NT2/D1 (cell line): ENCODE measurements around the gene BFSP2.
"Not testable (repeated sequence)": the region's sequence is repeated elsewhere in the genome, so short reads cannot be mapped to it uniquely, and the experiment has no call there.

Experiments used
- DNase-seq: peaks from one replicate; pipeline ENCODE4 v3.0.0-alpha.2; 2011; ENCODE audit warnings: low read depth, low spot score
- H3K27me3 ChIP-seq: 2 replicates; pipeline ENCODE4 v1.6.0; 2011; ENCODE audit warnings: mild to moderate bottlenecking; ENCODE audit not compliant: insufficient read length, insufficient read depth
- H3K36me3 ChIP-seq: 2 replicates; pipeline ENCODE4 v1.6.1; 2011; ENCODE audit warnings: mild to moderate bottlenecking, low read length, mixed read lengths; ENCODE audit not compliant: insufficient read depth, insufficient read length
- H3K4me1 ChIP-seq: 2 replicates; pipeline ENCODE4 v1.5.1; 2011; ENCODE audit not compliant: insufficient read depth, insufficient read length
- H3K4me3 ChIP-seq: 2 replicates; pipeline ENCODE4 v1.5.1; 2011; ENCODE audit warnings: low read depth; ENCODE audit not compliant: insufficient read length
- H3K9ac ChIP-seq: 2 replicates; pipeline ENCODE4 v1.6.0; 2011; ENCODE audit warnings: low read depth; ENCODE audit not compliant: insufficient read length
- H3K9me3 ChIP-seq: 2 replicates; pipeline ENCODE4 v1.5.1; 2011; ENCODE audit warnings: mild to moderate bottlenecking, low read length; ENCODE audit not compliant: insufficient read depth
- SUZ12 ChIP-seq: IDR thresholded peaks from 2 replicates; pipeline ENCODE4 v1.6.1; 2011; ENCODE audit not compliant: insufficient read length, insufficient read depth; ENCODE audit errors: extremely low read depth
- YY1 ChIP-seq: IDR thresholded peaks from 2 replicates; pipeline ENCODE4 v1.6.1; 2011; ENCODE audit not compliant: insufficient read length, insufficient read depth
- ZNF274 ChIP-seq: IDR thresholded peaks from 2 replicates; pipeline ENCODE4 v1.6.1; 2011; ENCODE audit warnings: mild to moderate bottlenecking, low read depth, low read length

Gene BFSP2

DNA sequence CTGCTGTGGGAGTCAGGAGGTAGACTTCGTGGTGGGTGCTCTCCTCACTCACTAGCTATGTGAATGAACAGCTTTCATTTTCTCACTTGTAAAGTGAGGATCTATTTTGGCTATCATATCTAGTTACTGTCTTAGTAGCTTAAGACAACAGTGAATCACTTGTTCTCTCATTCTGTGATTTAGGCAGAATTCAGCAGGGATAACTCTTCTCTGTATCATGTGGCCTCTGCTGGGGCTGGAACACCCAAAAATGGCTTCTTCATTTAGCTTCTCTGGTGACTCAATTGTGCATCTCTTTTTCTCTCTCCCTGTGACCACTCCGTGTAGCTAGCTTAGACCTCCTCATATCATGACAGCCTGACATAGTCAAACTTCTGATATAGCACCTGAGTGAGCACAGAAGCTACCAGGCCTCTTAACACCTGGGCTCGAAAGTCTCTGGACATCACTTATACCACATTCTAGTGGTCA is 68.4 kb downstream of the BFSP2 start:
- no peak for DNase-seq
- H3K36me3 ChIP-seq = no peaks in the 10 kb centered on the region
- TF ChIP-seq ZNF274 = no peak
- TF ChIP-seq YY1 = no peak
- no peak for TF ChIP-seq SUZ12
- peaks cover 6% of the 10 kb centered on the region for H3K4me1 ChIP-seq
- H3K9ac ChIP-seq = no peak overlapping the region
- H3K4me3 ChIP-seq = no peak overlapping the region
- no peaks in the 10 kb centered on the region for H3K9me3 ChIP-seq
- no peaks in the 10 kb centered on the region for H3K27me3 ChIP-seq

DNA sequence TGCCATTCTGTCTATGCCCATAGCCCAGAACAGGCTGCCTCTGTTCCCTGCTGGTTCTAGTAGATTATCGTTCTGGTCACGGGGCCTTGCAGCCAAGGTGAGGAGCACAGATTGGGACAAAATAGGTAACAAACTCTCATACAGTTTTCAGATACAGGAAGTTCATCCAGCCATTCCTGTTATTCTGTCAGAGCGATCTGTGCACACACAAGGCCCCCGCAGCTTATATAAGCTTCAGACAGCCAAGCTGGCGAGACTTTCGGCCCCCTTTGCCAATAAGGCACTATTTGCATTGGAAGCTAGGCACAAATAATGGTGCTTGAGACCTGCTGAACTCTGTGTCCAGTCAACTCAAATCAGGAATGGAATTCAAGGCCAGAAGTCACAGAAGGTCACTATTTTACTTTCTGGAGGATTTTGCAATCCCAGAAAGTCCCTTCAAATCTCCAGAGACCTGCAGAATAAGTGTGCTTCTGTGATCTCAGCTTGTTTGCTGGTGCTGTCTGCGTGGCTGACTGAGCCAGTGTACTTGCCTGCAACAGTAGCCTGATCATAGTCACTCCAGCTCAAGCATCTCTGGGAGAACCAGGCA is 69.4 kb downstream of the BFSP2 start:
- H3K9ac ChIP-seq = no peak overlapping the region
- H3K36me3 ChIP-seq = no peaks in the 10 kb centered on the region
- peaks cover 10% of the 10 kb centered on the region for H3K4me1 ChIP-seq
- no peak for DNase-seq
- H3K9me3 ChIP-seq = no peaks in the 10 kb centered on the region
- H3K27me3 ChIP-seq = no peaks in the 10 kb centered on the region
- no peak overlapping the region for H3K4me3 ChIP-seq
- TF ChIP-seq ZNF274 = no peak
- no peak for TF ChIP-seq SUZ12
- no peak for TF ChIP-seq YY1

DNA sequence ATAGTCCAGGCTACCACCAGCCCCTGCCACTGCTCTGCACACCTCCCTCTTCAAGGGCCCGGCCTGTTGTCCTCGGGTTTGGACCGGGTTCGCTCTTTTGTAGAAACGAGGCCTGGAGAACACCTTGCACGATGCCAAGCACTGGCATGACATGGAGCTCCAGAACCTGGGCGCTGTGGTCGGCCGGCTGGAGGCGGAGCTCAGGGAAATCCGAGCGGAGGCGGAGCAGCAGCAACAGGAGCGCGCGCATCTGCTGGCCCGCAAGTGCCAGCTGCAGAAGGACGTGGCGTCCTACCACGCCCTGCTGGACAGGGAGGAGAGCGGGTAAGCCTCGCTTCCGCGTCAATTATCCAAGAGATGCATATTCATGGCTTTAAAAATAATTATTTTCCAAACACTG is 72.4 kb downstream of the BFSP2 start:
- Histone ChIP-seq H3K27me3 (no peaks in the 10 kb centered on the region), H3K4me3 (no peak overlapping the region), H3K9me3 (no peaks in the 10 kb centered on the region), H3K9ac (no peak overlapping the region), H3K4me1 (peaks cover 4% of the 10 kb centered on the region), H3K36me3 (no peaks in the 10 kb centered on the region)
- TF ChIP-seq SUZ12 (no peak), YY1 (no peak), ZNF274 (no peak)
- no peak for DNase-seq

DNA sequence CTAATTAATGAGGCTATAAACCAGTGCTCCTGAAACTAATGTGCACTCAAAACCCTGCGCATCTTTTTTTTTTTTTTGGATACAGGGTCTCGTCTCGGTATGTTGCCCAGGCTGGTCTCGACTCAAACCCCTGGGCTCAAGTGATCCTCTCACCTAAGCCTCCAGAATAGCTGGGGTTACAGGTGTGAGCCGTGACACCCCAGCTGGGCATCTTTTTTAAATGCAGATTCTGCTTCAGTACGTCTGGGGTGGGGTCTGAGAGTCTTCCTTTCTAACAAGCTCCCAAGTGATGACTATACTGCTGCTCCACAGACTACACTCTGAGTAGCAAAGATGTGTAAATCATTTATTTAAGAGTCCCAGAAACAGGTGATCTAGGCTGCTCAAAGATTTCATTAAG is 73.0 kb downstream of the BFSP2 start:
- H3K36me3 ChIP-seq = no peaks in the 10 kb centered on the region
- no peaks in the 10 kb centered on the region for H3K27me3 ChIP-seq
- H3K9me3 ChIP-seq = no peaks in the 10 kb centered on the region
- peaks cover 4% of the 10 kb centered on the region for H3K4me1 ChIP-seq
- no peak for TF ChIP-seq ZNF274
- no peak for TF ChIP-seq SUZ12
- TF ChIP-seq YY1 = no peak
- H3K9ac ChIP-seq = no peak overlapping the region
- DNase-seq = no peak
- H3K4me3 ChIP-seq = no peak overlapping the region

DNA sequence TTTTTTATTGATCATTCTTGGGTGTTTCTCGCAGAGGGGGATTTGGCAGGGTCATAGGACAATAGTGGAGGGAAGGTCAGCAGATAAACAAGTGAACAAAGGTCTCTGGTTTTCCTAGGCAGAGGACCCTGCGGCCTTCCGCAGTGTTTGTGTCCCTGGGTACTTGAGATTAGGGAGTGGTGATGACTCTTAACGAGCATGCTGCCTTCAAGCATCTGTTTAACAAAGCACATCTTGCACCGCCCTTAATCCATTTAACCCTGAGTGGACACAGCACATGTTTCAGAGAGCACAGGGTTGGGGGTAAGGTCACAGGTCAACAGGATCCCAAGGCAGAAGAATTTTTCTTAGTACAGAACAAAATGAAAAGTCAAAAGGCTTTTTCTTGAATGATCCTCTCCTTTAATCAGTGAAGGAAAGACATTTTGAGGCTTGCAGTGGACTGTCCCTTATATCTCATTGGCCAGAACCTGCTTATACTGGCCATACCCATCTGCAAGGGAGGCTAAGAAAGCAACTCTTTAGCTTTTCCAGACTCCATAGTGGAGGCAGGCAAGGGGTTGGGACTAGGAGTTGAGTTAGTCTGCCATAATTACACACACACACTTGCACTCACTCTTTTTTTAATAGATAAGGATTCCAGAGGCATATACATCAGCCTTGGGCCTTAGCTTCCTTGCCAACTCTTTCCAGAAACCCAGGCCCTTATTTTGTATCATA is 73.8 kb downstream of the BFSP2 start:
- not testable (repeated sequence) for H3K4me3 ChIP-seq, DNase-seq, H3K9ac ChIP-seq, H3K4me1 ChIP-seq, H3K9me3 ChIP-seq, H3K36me3 ChIP-seq, H3K27me3 ChIP-seq

DNA sequence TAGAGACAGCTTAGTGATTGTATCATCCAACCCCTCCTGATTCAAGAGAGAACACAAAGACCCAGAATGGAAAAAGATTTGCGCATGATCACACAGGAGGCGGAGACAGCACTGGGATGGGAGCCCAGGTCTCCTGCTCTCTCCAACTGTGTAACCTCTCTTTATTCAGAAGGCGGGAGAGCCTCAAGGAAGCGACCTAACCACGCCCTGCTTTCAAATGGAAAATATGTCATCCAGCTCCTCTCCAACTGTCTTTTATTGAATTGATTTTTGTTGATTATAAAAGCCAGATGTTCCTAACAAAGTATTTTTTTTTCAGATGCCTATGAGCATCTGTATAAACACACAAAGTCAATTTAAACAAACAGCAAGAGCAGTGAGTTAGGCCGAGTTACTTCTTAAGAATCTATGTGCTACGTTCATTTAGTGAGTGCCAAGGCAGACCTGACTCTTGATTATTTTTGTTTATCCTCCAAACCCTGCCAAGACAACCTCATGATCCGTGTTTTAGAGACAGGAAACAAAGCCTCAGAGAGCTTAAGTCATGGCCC is 74.5 kb downstream of the BFSP2 start:
- TF ChIP-seq ZNF274 (no peak), YY1 (no peak), SUZ12 (no peak)
- DNase-seq = no peak
- no peaks in the 10 kb centered on the region for H3K9me3 ChIP-seq
- H3K36me3 ChIP-seq = no peaks in the 10 kb centered on the region
- H3K4me3 ChIP-seq = no peak overlapping the region
- peaks cover 4% of the 10 kb centered on the region for H3K4me1 ChIP-seq
- no peak overlapping the region for H3K9ac ChIP-seq
- H3K27me3 ChIP-seq = no peaks in the 10 kb centered on the region

DNA sequence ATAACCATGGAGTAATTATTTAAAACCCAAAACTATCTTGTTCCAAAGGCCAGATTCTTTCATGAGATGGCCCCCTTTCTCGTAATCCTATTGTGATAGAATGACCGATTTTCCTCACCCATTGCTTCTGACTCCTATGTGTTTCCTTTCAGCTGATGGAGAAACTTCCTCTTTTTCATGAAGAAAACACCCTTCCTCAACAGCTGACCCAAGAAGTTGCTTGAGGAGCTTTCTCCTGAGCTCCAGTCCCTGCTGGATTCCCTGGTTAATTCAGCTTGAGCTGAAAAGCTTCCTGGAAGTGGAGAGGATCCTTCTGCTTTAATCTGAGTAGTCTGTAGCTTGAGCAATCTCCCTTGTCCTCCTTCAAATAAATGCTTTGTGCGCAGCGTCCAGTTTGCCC is 75.0 kb downstream of the BFSP2 start:
- no peak overlapping the region for H3K9ac ChIP-seq
- H3K4me1 ChIP-seq = peaks cover 4% of the 10 kb centered on the region
- DNase-seq = no peak
- no peaks in the 10 kb centered on the region for H3K27me3 ChIP-seq
- TF ChIP-seq SUZ12 = no peak
- no peak for TF ChIP-seq ZNF274
- no peak for TF ChIP-seq YY1
- no peaks in the 10 kb centered on the region for H3K36me3 ChIP-seq
- H3K4me3 ChIP-seq = no peak overlapping the region
- no peaks in the 10 kb centered on the region for H3K9me3 ChIP-seq
